ENCODE results near the gene TMEM184A. TPM values are rescaled to one million over a fixed set of nuclear protein-coding genes. Genes with fewer than 3 reads are reported as not detected.

The TMEM184A gene
- total RNA-seq (2014; rRNA removed; shearing (Covaris generic)) = 1.7 and 5.9 TPM in 2 replicates

GRCh38 chr7:1555813-1556543, at the start of gene TMEM184A:
TSS of gene TMEM184A (minus strand) at chr7:1556205. CDS start at chr7:1555484, 721 bp downstream.
- DNase-seq (ENCODE audit: low read depth) = peak; percentile 83

DNA sequence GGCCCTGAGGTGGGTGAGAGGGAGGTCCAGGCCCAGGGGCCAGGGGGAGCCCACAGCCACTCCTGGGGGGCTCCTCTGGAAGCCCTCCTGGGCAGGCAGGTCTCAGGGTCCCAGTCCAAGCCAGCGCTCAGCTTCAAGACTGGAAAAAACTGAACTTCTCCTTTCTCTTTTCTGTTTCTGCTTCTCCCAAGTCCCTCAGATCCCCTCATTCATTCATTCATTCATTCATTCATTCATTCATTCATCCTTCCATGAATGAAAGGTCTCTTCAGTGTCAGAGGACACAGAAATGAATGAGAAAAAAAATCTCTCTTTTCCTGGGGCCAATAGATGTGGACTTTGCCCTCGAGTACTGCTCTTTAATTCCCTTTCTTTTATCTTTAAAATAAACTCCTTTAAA, 48.4 kb upstream of the TMEM184A start:
- no peak for DNase-seq (ENCODE audit: low read depth)

GRCh38 chr7:1603346-1604225, 47.6 kb upstream of the TMEM184A start:
- DNase-seq (ENCODE audit: low read depth) = no peak

- no peak for DNase-seq (ENCODE audit: low read depth)
Measured at GRCh38 chr7:1602386-1602785, 46.4 kb upstream of the TMEM184A start.

DNA sequence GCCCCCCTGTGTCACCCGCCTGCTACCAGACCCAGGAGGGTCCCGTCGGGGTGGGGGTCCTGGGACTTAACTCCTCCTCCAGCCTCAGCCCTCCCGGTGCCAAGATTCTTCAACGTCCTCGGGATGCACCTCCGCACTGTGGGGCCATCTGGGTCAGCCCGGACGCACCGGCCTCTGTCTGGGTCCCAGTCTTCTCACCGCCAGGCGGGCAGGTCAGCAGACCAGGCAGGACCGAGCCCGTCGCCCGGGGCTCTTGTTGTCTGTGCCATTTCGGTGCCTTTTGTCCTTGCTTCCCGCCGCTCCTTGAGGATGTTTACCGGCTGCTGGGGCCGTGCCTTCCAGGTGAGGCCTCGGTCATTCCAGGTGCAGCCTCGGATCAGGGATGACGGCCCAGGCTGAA, 46.0 kb upstream of the TMEM184A start:
- DNase-seq (ENCODE audit: low read depth) = no peak

- no peak for DNase-seq (ENCODE audit: low read depth)
Measured at GRCh38 chr7:1599640-1600395, 43.8 kb upstream of the TMEM184A start.

- DNase-seq (ENCODE audit: low read depth) = no peak
Measured at GRCh38 chr7:1598961-1599639, 43.1 kb upstream of the TMEM184A start.

- no peak for DNase-seq (ENCODE audit: low read depth)
Measured at GRCh38 chr7:1598286-1598685, 42.3 kb upstream of the TMEM184A start.

DNA sequence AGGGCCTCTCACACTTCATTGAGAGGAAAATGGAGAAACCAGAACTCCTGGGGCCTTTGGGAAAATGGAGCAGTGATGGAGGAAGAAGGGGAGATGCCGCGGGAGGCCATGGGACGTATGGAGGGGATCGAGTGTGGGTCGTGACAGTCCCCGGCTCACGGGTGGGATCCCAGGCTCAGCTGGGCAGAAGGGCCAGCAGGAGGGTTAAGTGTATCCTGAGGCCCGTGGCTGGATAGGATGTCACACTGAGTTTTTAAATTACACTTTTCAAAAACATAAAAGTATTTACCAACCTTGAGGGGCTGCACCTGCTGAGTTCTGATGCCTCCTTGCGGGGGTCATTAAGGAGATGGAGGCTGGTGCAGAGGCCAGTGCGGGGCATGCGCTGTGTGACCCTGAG, 41.8 kb upstream of the TMEM184A start:
- no peak for DNase-seq (ENCODE audit: low read depth)

DNA sequence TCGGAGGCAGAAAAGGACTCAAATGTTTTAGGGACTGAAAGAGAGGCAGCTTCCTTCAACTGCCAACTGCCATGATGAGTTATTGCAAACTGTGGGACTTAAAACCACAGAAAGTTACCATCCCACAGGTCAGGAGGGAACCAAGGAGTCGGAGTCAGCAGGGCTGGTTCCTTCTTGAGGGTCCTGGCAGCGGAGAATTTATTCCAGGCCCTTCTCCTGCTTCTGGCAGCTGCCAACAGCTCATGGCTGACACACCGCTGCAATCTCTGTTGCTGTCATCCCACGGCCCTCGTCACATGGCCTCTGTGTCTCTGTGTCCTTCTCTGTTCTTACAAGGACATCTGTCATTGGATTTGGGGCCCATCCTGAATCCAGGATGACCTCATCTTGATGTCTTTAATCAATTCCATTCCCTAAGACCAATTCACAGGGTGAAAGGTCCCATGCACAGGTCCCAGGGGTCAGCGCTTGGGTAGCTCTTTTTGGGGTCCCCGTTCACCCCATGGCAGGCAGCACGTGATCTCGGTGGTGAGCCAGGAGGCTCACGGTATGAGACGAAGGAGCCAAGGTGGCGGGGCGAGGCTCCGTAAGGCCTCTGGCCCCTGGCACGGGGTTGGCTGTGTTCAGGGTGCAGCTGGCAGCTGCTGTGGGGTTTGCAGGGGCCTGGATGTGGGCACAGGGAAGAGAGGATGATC, 41.2 kb upstream of the TMEM184A start:
- no peak for DNase-seq (ENCODE audit: low read depth)

DNA sequence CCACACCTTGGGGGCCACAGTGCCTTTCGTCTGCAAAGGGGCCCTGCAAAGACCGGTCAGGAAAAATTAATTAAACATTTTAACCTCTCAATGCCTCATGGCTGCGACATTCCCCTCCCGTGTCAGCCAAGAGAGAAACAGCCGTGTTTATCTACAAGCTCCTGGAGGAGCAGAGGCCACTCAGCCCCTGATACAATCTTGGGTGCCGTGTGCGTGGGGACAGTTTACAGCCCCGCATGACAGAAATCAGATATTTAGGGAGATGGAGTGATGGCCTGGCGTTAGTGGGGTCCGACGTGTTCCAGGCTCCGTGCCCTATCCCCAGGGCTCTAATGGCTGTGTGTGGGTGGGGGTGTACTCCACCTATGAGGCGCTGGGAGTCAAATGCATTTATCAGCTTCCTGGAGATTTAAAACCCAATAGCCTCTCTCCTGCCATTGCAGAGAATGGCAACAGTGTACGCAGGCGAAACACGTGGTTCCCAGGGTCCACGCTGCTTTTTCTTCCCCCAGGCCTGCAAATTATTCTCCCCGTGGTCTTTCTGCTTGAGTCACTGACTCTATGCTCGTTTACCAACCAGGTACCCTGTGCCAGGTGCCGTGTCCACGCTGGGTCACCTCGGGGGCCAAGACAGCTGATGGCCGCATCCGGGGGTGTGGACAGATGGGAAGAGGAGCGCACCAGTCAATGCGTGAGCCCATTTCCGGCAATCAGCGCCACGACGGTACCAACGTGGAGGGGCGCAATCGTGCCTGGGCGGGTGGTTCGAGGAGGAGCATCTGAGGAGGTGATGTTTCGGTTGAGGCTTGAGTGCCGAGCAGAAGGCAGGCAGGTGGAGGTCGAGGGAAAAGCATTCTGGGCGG, 40.4 kb upstream of the TMEM184A start:
- no peak for DNase-seq (ENCODE audit: low read depth)

DNA sequence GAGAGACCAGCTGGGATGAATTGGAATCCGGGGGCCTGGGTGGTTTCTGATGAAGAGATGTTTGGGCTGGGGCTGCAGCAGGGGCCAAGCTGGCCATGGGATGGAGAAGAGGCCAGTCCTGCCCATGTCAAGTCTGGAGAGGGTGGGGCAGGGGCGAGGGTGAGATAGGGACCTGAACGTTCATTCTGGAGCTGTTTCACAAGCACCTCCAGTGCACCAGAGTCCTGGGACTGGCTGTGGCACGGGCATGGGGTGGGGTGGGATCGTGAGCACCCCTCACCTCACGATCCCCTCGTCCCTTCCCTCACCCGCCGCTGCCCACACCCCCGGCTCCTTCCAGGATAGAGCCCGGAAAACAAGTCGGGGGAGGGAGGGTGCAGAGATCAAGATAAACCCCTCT, 39.6 kb upstream of the TMEM184A start:
- no peak for DNase-seq (ENCODE audit: low read depth)

GRCh38 chr7:1595027-1595426, 39.0 kb upstream of the TMEM184A start:
- no peak for DNase-seq (ENCODE audit: low read depth)

GRCh38 chr7:1593904-1594421, 38.0 kb upstream of the TMEM184A start:
- DNase-seq (ENCODE audit: low read depth) = no peak

DNA sequence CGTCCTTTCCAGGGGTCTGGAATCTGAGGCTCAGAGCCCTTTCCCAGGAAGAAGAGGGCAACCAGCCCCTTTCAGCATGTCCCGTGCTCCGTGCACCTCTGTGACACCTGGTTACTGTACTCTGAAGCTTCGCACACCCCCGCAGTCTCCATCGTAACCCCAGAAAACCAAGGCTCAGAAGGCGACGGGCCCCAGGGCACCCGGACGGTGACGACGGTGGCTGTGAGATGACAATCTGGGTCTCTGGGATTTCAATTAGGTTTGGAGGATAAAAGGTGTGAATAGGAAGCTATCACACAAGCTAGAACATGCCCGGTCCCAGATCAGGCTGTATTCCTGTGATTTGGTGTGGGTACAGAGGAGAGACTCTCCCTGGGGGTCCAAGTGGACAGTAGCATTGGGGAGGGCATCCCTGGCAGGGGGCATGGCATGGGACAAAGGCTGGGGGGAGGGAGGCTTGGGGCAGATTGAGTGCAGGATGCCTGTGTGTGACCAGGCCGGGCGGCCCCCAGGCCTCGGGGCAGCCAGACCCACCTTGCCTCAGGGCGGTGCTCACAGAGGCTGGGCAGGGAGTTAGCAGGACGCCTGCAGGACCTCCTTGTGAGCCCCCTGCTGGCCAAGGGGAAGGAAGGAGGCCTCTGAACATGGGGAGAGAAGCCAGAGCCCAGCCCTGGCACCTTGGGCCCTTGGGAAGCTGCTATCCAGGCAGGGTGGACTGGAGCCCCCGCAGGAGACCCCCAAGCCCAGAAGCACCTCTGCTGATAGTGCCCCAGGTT, 37.3 kb upstream of the TMEM184A start:
- DNase-seq (ENCODE audit: low read depth) = peak; percentile 60

DNA sequence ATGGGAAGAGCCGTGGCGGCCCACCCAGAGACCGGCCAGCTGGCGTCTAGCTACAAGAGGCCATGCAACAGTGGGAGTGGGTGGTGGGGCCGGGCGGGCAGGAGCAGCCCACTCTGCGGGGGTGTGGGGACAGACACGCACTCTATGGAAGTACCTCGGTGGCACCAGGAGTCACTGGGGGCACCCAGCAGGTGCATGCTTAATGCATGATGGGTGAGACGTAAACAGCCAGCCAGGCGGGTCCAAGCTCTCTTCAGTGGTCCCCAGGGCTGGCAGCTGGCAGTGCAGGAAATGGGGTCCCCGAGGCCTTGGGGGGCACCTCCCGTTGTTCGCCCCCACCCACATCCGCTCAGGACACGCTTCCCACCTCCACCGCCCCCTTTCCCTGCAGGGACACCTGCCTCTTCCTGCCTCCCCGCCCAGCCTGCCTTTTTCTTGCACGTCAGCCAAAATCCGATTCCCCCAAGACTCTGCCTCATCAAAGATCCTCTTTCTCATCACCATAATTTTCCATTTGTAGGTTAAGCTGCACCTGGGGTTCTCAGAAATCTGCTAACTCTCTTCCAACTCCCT, 36.4 kb upstream of the TMEM184A start:
- DNase-seq (ENCODE audit: low read depth) = no peak

GRCh38 chr7:1591876-1592275, 35.9 kb upstream of the TMEM184A start:
- peak; percentile 37 for DNase-seq (ENCODE audit: low read depth)

- DNase-seq (ENCODE audit: low read depth) = no peak
Measured at GRCh38 chr7:1591396-1591795, 35.4 kb upstream of the TMEM184A start.

- DNase-seq (ENCODE audit: low read depth) = no peak
Measured at GRCh38 chr7:1590887-1591286, 34.9 kb upstream of the TMEM184A start.

Measured in Daoy (cell line).